ENCODE measurements around the gene EPHB2. TPM values are rescaled to one million over a fixed set of nuclear protein-coding genes. Genes with fewer than 3 reads are reported as not detected.

Gene EPHB2
- total and polyA plus RNA-seq, 2 donors (not counting 3 experiments of a cell fraction or from before 2014, with no cell fraction given), result 50.8 to 69.1 TPM

DNA sequence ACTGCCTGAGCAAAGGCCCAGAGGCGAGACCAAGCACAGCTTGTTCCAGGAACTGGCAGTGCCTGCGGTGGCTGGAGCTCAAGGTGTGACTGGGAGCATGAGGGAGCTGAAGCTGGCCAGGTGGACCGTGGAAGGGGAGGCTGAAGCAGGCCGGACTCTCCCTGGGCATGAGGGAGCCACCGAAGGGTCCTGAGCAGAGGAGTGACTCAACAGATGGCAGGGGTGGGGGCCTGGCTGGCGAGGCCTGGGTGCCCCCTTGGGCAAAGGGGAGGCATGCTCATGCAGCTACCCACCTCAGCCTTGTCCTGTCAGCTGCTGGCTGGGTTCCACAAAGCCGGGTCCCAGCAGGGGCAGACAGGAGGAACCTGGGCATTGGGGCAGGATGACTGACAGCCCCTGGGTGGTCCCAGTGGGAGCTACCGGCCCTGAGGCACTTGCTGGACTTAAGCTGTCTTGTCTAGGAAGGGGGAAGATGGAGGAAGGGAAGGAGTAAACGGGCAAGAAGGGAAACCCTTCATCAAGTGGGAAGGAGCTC, 143.1 kb downstream of the EPHB2 start:
- Histone ChIP-seq H3K4me2 (ENCODE audit: insufficient read depth, low read length) (no peak overlapping the region), H3K36me3 (ENCODE audit: control insufficient read depth in 2 of 2, extremely low read depth in 1 of 2, insufficient read depth in 2 of 2, low read length in 2 of 2) (no peaks in the 10 kb centered on the region), H3K4me3 (replicated peaks in 1 of 3; ENCODE audit: insufficient read depth in 1 of 3, low read depth in 1 of 3, low read length in 3 of 3) (no peak overlapping the region), H3K9me1 (replicated peaks; ENCODE audit: control insufficient read depth, extremely low read depth, insufficient read depth, low read length) (no peaks in the 10 kb centered on the region), H3K27ac (ENCODE audit: insufficient read depth, low read depth, low read length) (no peak overlapping the region), H3K79me2 (ENCODE audit: control insufficient read depth, insufficient read depth, low read length) (no peaks in the 10 kb centered on the region), H2AFZ (ENCODE audit: low read depth, low read length) (no peak overlapping the region), H3K9me3 (replicated peaks; ENCODE audit: control insufficient read depth, insufficient read depth, low read length) (no peaks in the 10 kb centered on the region), H4K20me1 (replicated peaks; ENCODE audit: control insufficient read depth, extremely low read depth, insufficient read depth, low read length) (no peaks in the 10 kb centered on the region), H3K9ac (replicated peaks; ENCODE audit: extremely low read depth, insufficient read depth, low read length) (no peak overlapping the region), H3K4me1 (ENCODE audit: control insufficient read depth, extremely low read depth, insufficient read depth, low read length) (peaks cover 9% of the 10 kb centered on the region), H3K27me3 (ENCODE audit: control insufficient read depth in 2 of 2, insufficient read depth in 2 of 2, low read length in 2 of 2) (no peaks in the 10 kb centered on the region)
- ChIA-PET POLR2A (no interaction called here), CTCF (interaction anchor here (4.7 to 5.9 kb wide), 2 partner anchors 8 to 149 kb away, joined by 37 read pairs; no protein-coding TSS in a partner anchor)
- intact Hi-C loops (cut with micrococcal nuclease), result no loop called here
- TF ChIP-seq, protein P1, sequence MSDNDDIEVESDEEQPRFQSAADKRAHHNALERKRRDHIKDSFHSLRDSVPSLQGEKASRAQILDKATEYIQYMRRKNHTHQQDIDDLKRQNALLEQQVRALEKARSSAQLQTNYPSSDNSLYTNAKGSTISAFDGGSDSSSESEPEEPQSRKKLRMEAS (IDR thresholded peaks at IDR 0.05; ENCODE audit: insufficient read depth, insufficient read length), result no peak
- TF ChIP-seq GATA2 (IDR thresholded peaks at IDR 0.05; ENCODE audit: insufficient read depth, insufficient read length, low read depth, low read length) (no peak), POLR2AphosphoS5 (IDR thresholded peaks at IDR 0.05; ENCODE audit: insufficient read depth, low read depth, low read length) (no peak), MYC (IDR thresholded peaks at IDR 0.05; ENCODE audit: low read depth, low read length) (no peak), EZH2 (IDR thresholded peaks at IDR 0.05; ENCODE audit: borderline replicate concordance, low read depth, low read length, severe bottlenecking) (no peak), POLR2A (IDR thresholded peaks at IDR 0.05; ENCODE audit: low read depth, low read length) (no peak), JUN (IDR thresholded peaks at IDR 0.05; ENCODE audit: borderline replicate concordance, insufficient read depth, insufficient read length, low read depth) (no peak), FOS (IDR thresholded peaks at IDR 0.05; ENCODE audit: borderline replicate concordance, insufficient read depth, low read length) (no peak)
- TF ChIP-seq, protein P2, sequence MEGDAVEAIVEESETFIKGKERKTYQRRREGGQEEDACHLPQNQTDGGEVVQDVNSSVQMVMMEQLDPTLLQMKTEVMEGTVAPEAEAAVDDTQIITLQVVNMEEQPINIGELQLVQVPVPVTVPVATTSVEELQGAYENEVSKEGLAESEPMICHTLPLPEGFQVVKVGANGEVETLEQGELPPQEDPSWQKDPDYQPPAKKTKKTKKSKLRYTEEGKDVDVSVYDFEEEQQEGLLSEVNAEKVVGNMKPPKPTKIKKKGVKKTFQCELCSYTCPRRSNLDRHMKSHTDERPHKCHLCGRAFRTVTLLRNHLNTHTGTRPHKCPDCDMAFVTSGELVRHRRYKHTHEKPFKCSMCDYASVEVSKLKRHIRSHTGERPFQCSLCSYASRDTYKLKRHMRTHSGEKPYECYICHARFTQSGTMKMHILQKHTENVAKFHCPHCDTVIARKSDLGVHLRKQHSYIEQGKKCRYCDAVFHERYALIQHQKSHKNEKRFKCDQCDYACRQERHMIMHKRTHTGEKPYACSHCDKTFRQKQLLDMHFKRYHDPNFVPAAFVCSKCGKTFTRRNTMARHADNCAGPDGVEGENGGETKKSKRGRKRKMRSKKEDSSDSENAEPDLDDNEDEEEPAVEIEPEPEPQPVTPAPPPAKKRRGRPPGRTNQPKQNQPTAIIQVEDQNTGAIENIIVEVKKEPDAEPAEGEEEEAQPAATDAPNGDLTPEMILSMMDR (IDR thresholded peaks at IDR 0.05; ENCODE audit: extremely low read depth in 1 of 2, insufficient read depth in 1 of 2, low read depth in 1 of 2, low read length in 2 of 2), result no peak
- DNase-seq (ENCODE audit: low read depth, low spot score) (no peak), FAIRE-seq (no peak)
- BruUV-seq (replicated peaks), result no TSS peak
- dilution Hi-C loops (cut with MboI; ENCODE audit: extremely low pct_ligation_motif_present, low sequenced_read_pairs), result no loop called here
